Stimulated activated CD4-positive, alpha-beta T cell treated with anti-CD3 and anti-CD28 coated beads, Interleukin-4, amount 100 ng/mL, for 24 hours (primary cell): Measurements from ENCODE around the gene ST8SIA5.

Experiments
- DNase-seq: peaks from one replicate; pipeline ENCODE4 v3.0.0-alpha.2; 2020

ST8SIA5 gene

DNA sequence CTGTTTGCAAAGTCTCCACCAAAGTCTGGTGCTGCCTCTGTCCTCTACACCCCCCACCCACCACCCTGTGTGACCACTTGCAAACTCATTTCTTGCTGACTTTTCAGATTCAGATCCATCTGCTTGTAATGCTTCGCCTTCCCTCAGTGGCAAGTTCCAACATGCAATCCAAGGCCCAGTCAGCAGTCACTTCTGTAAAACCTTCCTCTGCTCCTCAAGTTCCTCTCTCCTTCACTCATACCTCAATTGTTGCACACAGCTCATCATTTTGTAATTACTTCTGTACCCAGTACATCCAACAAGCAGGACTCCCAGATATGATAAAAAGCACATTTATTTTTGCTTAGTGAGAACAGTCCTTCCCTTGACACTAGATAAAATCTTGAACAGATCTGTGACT is 93.3 kb downstream of the ST8SIA5 start:
- no peak for DNase-seq

DNA sequence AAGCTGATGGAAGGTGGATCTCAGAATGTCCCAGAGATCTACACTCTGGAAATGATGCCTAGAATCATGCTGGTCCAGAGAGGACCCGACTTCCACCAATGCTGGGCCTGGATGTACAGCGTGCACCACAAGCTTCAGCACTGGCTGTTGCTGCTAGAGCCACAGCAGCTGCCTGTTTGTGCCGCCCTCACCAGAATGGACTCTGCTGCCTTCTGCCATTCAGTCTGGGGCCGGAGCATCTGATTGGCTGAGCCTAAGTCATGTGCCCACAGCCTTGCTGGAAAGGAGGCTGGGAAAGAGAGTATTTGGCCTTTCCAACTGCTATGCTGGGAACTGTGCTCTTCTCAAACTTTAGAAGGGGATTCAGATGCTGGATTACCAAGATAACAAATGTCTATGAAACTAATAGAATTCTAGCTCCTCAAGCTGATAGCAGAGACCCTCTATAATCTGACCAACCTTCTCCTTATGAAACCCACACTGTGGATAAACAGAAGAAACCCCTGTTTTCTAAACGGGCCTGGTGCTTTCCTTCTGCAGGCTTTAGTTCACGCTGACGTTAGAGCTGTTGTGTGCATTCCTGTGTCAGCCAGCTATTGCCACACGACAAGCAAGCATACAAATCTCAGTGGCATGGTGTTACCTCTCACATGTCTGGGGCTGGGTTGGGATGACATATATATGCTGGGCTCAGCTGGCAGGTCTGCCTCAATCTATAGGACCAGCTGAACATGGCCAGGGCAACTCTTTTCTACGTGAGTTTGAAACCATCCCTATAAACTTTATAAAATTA is 95.7 kb downstream of the ST8SIA5 start:
- DNase-seq = no peak

DNA sequence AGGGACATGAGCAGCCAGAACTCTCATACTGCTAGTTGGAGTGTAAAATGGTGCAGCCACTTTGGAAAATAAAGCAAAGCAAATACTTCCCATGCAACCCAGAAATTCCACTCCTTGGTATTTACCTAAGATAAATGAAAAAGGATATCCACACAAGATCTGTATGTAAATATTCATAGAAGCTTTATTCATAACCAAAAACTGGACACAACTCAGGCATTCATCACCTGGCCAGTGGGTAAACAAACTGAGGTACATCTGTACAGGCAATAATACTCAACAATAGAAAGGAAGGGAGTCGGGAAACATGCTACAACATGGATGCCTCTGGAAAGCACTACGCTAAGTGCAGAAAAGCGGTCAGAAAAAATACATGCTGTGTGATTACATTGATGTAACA is 97.4 kb downstream of the ST8SIA5 start:
- no peak for DNase-seq

DNA sequence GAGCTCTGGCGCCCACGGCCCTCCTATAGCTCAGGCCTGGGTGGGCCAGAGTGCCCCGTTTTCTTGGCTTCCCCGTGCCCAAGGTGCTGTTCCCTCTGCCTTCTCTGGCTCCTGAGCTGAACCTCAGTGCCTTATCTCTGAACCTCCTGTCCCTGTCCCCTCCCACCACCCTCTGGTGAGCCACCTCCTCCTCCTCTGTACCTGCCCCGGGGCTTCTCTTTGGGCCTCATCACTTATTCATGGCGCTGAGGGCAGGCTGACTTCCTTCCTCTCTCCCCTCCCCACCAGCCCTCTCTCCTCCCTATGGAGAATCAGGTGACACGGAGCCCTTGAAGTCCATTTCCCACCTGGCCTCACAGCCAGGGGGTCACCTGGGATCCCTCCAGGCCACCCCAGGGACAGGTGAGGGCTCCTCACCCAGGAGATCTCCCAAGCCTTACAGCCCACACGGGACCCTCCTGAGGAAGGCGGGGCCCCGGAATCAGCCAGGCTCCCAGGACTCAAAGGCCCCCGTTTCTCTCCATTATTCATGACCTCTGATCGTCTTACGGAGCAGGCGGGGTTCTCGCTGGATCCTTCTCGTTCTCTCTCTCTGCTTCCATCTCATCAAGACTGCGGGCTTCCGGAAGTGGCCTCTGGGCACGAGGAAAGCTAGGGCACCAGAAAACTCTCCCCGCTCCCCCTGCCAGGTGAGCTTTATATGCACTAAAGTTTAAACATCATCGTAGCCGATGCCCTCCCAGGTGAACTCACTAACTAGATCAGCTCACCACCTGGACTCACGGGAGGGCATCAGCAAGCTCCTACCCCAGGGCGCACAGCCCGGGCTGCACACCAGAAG is 99.5 kb downstream of the ST8SIA5 start, which contains the start of gene LOXHD1:
Gene LOXHD1, minus strand, starts transcription at position 106 of the 841 bp plus-strand sequence. CDS start 187 bp downstream, outside the sequence.
- DNase-seq = no peak

DNA sequence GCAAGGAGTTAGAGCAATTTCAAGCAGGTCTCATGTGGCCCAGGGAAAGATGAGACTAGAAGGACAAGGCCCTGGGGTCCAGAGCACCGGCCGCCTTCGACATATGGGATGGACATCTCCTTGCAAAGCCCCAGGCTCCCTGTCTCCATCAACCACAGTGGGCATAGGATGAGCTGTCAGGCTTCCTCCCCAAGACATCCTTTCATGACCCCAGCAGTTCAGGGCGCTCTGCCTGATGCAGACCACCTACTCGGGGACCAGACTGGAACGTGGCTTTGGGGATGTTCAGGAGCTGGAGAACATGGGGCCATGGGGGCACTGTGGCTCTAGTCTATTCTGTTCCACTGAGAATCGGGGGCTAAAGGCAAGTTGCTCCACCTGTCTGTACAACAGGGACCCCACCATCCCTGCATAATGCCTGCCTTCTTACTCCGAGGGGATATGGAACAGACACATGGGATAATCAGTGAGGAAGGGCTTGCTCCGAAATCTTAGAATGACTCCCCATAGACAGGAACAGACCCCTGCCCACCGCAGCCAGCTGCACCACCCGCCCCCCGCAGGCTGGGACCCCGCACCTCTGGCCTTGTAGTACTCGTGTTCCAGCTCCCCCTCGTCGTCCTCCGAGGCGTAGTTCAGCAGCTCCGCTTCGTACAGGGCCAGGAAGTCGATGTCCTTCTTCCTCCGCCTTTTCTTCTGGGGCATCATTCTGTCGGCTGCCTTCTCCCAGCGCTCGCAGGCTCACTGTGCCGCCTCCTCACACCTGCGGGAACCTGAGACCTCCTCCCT is 100.3 kb downstream of the ST8SIA5 start:
- no peak for DNase-seq

DNA sequence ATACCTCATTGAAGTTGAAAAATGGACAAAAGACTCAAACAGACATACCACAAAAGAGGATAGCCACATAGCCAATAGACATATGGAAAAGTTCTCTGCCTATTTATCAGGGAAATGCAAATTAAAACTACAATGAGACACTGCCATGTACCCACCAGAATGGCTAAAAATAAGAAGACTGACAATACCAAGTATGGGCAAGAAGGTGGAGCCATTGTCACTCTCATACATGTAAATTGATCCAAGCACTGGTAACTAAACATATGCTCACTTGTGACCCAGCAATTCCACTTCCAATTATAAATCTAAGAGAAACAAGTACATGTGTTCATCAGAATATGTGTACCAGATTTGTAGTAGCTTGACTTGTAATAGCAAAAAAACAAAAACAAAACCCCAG is 104.5 kb downstream of the ST8SIA5 start:
- no peak for DNase-seq

DNA sequence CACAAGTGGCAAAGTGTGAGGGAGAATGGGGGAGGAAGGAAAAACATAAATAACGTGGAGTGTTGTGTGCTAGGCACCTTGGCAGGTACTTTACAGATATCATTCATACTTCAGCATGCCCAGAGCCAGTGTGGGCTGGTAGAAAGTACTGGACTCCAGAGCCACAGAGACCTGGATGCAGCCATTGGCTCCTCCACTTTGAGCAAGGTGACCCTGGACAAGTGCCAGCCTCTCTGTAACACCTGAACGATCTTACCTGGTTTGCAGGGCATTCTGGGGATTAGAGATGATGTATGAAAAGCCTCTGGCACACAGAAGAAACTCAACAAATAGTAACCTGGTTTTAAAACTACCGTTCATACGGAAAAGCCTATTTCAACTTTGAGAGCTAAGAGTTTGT is 106.2 kb downstream of the ST8SIA5 start:
- no peak for DNase-seq

DNA sequence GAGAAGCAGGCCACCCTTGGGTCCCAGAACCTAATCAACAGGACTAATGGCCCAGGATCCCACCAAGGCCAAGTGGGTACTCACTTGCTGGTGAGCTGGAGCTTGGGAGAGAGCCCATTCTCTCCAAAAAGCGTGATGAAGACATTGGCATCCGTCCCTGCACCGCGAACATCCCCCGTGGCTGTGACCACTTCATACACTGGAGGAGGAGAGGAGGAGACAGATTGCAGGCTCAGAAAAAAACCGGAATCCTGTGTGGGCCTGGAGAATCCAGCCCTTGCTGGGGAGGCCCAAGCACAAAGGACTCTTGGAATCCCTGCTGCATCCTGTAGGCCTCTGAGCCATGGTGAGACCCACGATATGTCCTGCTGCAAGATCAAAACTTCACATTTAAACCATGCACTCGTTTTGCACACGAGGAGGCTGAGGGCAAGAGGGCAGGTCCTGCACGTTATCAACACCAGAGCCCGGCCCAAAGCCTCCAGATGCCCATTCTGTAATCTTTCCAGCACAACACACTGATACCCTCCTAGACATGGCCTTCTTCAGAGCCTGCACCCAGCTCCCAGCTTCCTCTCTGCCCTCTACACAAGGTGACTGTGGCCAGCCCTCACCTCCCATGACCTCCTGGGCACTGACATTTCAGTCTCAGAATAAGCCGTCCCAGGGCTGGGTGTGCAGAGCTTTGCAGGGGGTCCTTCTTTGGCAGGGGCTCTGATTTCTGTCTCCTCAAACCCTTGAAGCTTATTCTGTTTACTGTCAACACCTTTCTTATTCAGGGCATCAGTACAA is 107.6 kb downstream of the ST8SIA5 start:
- no peak for DNase-seq

DNA sequence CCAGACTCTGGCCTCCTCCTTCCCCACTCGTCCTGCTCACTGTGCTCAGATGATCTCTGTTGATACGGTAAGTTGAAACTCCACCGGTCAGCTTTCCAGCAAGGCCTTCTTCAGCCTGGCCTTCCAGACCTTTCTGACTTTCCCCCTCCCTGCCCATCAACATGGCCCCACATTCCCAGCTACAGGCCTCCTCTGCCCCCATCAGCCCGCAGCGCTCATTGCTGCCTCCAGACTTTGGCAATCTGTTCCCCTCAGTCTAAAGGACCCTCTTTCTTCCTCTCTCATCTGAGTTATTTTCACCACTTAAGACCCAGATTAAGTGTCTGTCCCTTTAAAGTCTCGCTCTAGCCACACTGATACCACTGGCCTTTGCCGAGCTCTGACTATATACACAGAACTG is 110.4 kb downstream of the ST8SIA5 start:
- DNase-seq = no peak

DNA sequence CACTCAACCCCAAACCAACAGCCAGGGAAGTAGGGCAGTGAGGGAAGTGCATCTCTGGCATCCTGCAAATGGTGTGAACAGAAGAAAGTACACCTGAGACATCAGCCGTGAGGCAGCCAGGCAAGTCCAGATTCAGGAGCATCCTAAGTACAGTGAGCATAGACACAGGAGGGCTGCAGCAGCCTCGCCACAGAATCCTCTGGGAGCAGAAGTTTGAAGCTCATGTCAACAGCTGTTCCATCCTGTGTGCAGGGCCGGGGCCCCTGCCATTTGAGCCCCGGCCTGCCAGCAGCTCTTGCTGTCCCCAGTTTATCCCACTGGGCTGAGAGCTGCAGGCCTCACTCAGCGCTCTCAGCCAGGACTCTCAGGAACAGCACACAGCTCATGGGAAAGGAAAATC is 114.3 kb downstream of the ST8SIA5 start:
- DNase-seq = no peak

DNA sequence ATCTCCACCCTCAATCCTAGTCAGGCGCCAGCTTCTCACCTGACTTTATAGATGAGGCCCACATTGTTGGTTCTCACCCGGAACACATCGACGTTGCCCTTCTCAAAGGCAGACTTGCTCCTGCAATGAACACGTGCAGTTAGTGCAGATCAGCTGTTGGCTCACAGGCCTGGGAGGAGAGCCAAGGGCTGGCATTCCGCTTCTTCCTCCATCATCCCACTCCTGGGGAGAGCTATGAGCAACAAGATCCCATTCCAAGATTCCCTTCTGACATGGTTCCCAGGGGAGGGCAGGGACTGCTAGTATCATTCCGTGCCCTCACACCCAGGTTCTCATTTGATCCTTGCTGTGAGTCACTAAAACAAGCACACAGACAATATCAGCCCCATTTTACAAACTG is 114.9 kb downstream of the ST8SIA5 start:
- DNase-seq = no peak

DNA sequence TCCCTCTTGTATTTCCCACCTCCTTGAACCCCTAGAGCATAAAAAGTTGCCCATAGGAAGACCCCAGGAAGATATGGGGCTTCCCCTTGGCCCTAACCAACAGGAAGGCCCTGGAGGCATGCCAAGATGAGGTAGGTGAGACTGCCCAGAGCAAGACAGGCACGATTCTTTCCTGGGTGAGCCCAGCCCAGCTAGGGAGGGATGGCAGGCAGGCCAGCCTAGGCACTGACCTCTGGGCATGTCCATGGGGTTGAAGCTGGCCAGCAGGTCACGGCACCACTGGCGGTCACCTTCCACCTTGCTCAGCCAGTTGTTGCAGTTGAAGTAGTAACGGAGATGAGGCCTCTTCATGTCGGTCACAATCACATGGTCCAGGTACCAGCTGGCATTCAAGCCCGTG is 117.5 kb downstream of the ST8SIA5 start:
- no peak for DNase-seq

DNA sequence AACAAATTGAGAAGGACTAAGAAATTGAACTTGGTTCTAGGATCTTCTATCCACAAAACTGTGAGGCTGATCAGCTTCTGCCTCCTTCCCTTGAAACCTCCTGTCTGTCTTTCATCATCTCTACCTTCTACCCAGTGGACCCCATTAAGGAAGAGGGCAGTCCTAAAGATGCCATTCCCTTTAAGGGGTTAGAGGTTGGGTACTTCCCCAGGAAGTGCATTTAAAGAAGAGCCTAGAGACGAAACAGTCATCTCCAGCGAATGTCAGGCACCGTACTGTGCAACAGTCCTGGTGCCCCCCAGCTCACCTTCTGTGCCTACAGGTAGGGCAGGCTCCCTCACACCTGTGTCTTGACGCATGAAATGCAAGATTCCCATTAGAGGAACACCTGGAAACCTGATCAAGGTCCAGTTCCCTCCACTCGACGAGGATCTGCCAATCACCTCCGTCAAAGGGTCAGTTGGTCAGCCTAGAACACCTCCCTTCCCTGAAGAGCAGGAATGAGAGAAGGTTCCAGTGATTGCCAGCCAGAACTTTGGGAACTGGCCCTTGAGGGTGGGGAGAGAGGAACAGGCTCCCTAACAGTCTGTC is 120.7 kb downstream of the ST8SIA5 start:
- DNase-seq = no peak

DNA sequence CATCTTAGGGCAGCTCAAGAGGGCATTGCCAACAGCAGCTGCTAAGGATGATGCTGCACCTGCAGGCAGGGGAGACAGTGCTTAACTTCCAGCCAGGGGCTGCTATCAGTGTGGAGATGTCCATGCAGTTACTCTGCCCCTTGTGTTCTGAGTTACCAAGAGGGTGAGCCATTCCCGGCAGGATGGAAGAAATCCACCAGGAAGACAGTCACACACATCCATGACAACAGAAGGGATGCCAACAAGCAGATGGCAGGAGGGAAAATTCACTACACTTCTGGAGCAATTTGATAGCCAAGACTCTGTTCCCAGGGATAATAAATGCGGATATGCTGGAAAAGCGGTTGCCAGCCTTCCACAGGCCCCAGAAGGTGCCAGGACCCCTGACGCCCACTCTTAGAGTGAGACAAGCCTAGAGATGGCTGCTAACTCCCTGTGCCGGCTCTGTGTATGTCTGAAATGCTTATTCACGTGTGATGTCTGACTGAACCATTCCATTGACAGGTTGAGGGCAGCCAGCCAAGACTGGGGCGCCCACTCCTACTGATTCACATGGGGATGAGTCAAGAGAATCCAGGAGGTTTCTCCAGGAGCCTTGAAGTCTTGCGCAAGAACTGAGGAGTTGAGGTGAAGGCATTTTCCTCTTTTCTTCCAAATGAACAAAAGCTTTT is 124.3 kb downstream of the ST8SIA5 start:
- DNase-seq = no peak

DNA sequence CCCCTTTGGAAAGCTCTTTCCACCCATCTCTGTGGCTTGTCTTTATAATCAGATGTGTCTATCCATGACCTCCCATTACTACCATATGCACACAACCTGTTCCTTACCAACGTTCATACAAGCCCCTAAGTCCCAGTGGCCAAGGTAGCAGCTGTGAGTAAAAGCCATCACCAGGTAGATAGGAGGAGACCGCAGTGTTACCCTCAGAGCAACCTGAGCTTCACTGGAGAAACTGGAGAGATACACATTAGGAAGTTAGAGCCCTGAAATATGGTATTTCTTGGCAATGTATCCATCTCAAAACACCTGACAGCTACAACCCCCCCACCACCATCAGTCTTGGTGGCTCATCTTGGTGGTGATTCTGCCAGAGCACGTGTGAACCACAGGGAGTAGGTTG is 125.9 kb downstream of the ST8SIA5 start:
- DNase-seq = no peak

DNA sequence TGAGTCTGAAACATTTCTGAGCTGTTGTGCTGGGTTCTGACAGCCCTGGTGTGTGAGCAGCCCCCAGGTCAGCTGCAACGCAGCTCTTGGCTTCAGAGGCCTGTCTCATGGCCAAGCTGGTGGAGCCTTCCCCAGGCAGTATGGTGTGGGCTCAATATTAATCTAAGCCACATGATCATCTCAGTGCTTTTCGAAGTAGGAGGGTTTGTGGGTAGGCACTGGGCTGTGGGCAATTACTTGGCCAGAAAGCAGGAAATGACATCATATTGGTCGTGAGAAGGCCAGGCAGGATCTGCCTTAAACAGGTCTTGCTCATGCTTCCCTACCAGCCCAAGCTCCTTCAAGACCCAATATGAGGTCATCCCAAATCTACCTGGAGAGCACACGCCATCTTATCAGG is 126.7 kb downstream of the ST8SIA5 start:
- no peak for DNase-seq

DNA sequence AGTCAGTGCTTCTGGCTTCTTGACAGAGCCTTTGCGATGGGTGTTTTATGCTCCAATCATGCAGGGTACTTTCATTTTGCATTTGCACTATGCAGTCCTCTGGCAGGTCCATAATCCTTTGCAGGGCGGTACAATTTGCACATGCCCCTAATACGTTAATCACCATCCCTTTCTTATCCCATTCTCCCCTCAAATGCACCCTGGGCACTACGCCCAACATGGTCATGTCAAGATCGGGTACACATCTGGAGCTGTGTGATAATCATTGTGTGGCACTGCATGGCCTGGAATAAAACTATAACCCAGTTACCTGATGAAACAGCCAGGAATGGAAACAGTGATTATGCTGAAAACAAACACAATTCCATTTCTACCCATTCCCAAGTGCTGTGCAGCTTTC is 127.5 kb downstream of the ST8SIA5 start:
- DNase-seq = no peak

DNA sequence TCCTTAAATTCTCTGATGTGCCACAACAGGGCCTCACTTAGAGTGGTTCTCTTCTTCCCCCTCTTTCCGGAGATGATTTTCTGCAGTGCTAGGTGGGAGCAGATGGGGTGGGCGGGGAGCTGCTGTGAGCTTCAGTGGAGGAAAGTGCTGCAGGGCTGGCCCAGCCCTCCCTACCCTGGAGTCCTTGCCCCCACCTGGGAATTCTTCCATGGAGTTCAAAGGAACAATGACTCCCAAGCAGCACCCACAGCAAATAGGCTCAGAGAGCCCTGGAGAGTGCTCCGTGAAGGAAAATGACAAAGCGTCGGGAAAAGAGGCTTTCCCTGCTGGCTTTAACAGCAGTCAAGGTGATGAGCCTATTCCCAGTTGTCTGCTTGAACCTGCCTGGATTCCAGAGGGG is 128.6 kb downstream of the ST8SIA5 start:
- DNase-seq = no peak

DNA sequence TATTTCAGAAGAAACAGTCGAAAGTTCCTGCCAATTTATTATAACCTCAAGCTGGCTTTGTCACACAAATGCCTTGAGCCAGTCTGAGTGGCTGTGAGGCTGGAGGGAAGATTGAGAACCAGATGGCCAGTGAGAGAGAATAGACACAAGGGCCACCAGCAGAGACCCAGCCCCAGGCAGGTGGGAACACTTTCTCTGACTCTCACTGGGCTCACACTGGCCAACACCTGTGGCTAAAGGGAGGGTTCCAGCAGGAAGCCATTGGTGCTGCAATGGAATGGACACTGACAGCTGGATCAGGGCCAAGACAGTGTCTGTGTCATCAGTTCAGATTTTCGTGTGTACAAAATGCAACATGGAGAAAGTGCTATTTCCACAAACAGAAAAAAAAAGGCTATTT is 129.7 kb downstream of the ST8SIA5 start:
- DNase-seq = no peak

DNA sequence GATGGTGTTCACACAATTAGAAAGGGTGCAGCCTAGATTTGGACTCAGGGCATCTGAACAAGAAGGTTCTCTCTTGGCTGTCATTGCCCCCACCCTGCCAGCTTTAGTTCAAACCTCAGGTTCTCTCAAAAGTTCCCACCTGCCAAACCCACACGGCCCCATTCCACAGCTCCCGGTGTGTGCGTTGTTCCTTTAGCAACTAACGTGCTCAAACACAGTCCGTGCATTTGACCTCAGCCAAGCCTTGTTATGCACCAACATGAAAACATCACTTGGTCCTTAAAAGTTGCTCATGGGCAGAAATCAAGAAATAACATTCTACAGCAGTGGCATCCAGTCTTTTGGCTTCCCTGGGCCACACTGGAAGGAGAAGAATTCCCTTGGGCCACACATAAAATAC is 131.8 kb downstream of the ST8SIA5 start:
- DNase-seq = no peak

DNA sequence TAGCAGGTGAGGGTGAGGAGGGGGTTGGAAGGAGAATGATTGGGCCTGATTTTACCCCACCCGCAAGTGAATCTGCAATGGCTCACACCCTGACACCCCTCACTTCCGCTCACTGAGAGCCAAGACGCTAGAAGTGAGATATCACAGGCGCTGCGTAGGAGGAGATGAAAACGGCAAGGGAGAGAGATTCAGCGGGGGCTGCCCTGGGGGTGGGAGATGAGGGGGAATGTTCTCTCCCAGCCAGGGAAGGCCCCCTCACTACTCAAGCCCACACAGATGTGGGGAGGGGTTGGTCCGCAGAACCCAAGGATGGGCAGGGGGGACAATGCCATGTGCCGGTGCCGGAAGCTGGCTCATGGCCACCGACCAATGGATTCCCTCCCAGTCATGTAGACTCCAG is 132.7 kb downstream of the ST8SIA5 start:
- peak; percentile 10 for DNase-seq

DNA sequence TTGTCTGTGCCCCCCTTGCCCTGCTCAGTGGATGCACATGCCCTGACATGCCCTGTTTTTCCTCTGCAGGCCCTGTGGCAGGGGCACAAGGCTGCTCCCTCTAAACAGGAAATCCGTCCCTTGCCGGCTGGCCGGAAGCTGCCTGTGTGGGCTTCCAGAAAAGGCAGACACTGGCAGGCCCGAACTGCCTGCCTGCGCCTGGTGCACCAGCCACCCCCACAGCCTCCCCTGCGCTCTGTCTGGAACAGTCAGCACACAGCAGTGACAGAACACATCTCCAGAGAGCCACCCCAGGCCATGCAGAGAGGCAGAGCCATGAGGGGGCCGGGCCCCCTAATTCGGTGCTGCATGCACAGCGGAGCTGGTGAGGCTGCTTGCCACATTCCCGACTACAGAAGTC is 133.3 kb downstream of the ST8SIA5 start:
- peak; percentile 7 for DNase-seq
